ENCODE data around the gene SPECC1L. TPM values are rescaled to one million over a fixed set of nuclear protein-coding genes. Genes with fewer than 3 reads are reported as not detected.

The SPECC1L gene
- total RNA-seq, 4 donors from 2014 or later, result 18.2 to 114 (median 55.3) TPM

- H3K4me1 ChIP-seq, result no peaks in the 10 kb centered on the region
- no peaks in the 10 kb centered on the region for H3K36me3 ChIP-seq
- TF ChIP-seq POLR2A (IDR thresholded peaks at IDR 0.05) (no peak), CTCF (IDR thresholded peaks at IDR 0.05) (no peak)
- no peaks in the 10 kb centered on the region for H3K27me3 ChIP-seq
- no peaks in the 10 kb centered on the region for H3K9me3 ChIP-seq
- intact Hi-C loops (cut with DNase I; ENCODE audit: low total_unique reads), result no loop called here
- no peak overlapping the region for H3K4me3 ChIP-seq
- no peak for DNase-seq
- H3K27ac ChIP-seq, result no peak overlapping the region
Observed at GRCh38 chr22:24414984-24415945, 144.6 kb downstream of the SPECC1L start.

DNA sequence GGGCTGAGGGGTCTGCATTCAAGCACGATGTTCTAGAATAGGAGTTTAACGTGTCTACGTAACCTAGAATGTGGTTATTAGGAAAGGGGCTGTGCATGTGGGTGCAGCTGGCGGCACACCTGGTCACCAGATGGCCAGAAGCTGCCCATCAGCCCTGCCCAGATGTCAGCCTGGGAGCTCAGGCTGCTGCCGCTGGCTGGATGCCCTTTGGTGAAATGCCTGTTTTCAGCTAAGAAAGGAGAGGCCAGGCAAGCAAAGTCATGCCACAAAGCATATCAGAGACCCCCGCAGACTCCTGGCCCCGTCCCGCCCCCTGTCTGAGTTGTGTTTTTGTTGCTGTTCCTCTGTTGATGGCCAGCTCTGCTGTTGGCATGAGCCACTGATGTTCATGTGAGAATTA lies 145.5 kb downstream of the SPECC1L start:
- H3K36me3 ChIP-seq, result no peaks in the 10 kb centered on the region
- H3K27ac ChIP-seq, result no peak overlapping the region
- intact Hi-C loops (cut with DNase I; ENCODE audit: low total_unique reads), result no loop called here
- no peaks in the 10 kb centered on the region for H3K4me1 ChIP-seq
- no peak overlapping the region for H3K4me3 ChIP-seq
- TF ChIP-seq POLR2A (IDR thresholded peaks at IDR 0.05) (no peak), CTCF (IDR thresholded peaks at IDR 0.05) (no peak)
- H3K27me3 ChIP-seq, result no peaks in the 10 kb centered on the region
- no peaks in the 10 kb centered on the region for H3K9me3 ChIP-seq
- no peak for DNase-seq

- no peak overlapping the region for H3K4me3 ChIP-seq
- TF ChIP-seq CTCF (IDR thresholded peaks at IDR 0.05) (no peak), POLR2A (IDR thresholded peaks at IDR 0.05) (no peak)
- intact Hi-C loops (cut with DNase I; ENCODE audit: low total_unique reads), result no loop called here
- no peaks in the 10 kb centered on the region for H3K9me3 ChIP-seq
- H3K36me3 ChIP-seq, result no peaks in the 10 kb centered on the region
- no peaks in the 10 kb centered on the region for H3K4me1 ChIP-seq
- no peak for DNase-seq
- no peaks in the 10 kb centered on the region for H3K27me3 ChIP-seq
- H3K27ac ChIP-seq, result no peak overlapping the region
Observed at GRCh38 chr22:24416611-24417010, 146.0 kb downstream of the SPECC1L start.

DNA sequence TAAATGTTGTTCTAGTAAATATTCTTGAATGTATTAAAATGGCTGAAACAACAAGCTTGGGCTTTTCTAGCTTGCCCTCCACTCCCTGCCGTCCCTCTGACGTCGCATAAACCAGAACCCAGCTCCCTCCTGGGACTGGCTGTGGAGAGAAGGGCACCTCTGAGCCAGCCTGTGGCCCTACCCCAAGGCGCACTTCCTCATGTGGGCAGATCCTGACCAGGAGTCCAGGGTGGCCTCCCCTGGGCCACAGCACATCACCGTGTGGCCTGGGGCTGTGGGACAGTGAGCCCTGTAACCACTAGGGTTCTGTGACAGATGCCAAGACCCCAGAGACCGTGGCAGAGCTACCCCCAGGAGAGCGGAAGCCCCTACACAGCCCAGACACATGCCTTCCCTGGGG lies 146.6 kb downstream of the SPECC1L start:
- Histone ChIP-seq H3K27ac (no peak overlapping the region), H3K36me3 (no peaks in the 10 kb centered on the region), H3K4me3 (no peak overlapping the region), H3K4me1 (no peaks in the 10 kb centered on the region), H3K9me3 (no peaks in the 10 kb centered on the region), H3K27me3 (no peaks in the 10 kb centered on the region)
- TF ChIP-seq CTCF (IDR thresholded peaks at IDR 0.05) (no peak), POLR2A (IDR thresholded peaks at IDR 0.05) (no peak)
- intact Hi-C loops (cut with DNase I; ENCODE audit: low total_unique reads), result no loop called here
- no peak for DNase-seq

- intact Hi-C loops (cut with DNase I; ENCODE audit: low total_unique reads), result no loop called here
- Histone ChIP-seq H3K36me3 (no peaks in the 10 kb centered on the region), H3K4me1 (no peaks in the 10 kb centered on the region), H3K27me3 (no peaks in the 10 kb centered on the region), H3K9me3 (no peaks in the 10 kb centered on the region), H3K27ac (no peak overlapping the region), H3K4me3 (no peak overlapping the region)
- DNase-seq, result no peak
- TF ChIP-seq CTCF (IDR thresholded peaks at IDR 0.05), result no peak
- TF ChIP-seq POLR2A (IDR thresholded peaks at IDR 0.05), result no peak
Observed at GRCh38 chr22:24417901-24418641, 147.4 kb downstream of the SPECC1L start.

Measured in uterus (tissue), 4 donors.